T47D (cell line): Measurements from ENCODE around the gene CDH5.

Experiments
- DNase-seq, 2 experiments: peaks; one replicate each; pipeline versions ENCODE4 v3.0.0 to v3.0.0-alpha.2; 2011 to 2012; ENCODE audit warnings: low read depth in 1 of 2, low spot score in 1 of 2
- JUND ChIP-seq: IDR thresholded peaks from 2 replicates; pipeline ENCODE4 v1.6.1; 2012; ENCODE audit warnings: low read depth
- in situ Hi-C: cut with HindIII; loops from 2 replicates; pipeline ENCODE4 v1.10.0; 2016; ENCODE audit warnings: low sequenced_read_pairs, low pct_unique_long_range_greater_than_20kb

The CDH5 gene

DNA sequence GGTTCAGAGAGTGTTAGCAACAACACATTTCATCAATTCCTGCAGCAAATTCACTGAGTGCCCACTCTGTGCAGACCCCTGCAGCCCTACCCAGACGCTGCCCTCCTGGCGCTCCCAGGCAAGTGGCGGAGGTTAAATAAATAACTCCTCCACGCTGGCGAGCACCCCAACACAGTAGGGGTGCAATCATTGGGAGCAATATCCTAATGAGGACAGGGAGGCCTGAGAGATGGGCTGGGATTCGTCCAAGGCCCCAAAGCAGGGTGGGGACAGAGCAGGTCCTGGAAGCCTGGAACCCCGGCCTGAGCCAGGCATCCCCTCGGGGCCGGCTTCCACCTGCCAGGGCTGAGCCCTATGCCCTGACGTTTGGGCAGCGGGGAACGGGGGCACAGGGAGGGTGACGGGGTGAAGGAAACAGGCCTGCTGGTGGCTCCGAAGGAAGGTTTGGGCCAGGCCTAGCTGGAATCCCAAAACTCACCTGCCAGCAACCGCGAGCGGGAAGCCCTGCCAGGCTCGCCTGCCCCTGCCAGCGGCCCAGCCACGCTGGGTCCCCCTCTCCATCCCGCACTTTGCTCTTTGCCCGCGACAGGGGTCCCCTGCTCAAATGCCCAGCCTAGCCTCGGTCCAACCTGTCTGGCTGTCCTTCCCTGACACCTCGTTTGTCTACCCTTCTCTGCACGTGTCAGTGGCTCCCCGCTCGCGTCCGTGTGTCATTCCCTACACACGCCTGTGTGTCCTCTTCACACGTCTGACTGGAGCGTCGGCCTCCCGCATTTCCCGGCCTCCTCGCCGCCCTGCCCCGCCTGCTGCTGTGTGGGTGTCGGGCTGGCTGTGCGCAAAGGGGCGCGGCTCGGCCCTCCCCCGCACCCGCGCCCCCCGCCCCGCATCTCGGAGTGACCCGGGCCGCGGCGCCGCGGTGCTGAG, 59.9 kb downstream of the CDH5 start:
- in situ Hi-C loops = no loop called here
- TF ChIP-seq JUND = no peak
- DNase-seq = peak in 1 of 2 experiments; percentile 31

DNA sequence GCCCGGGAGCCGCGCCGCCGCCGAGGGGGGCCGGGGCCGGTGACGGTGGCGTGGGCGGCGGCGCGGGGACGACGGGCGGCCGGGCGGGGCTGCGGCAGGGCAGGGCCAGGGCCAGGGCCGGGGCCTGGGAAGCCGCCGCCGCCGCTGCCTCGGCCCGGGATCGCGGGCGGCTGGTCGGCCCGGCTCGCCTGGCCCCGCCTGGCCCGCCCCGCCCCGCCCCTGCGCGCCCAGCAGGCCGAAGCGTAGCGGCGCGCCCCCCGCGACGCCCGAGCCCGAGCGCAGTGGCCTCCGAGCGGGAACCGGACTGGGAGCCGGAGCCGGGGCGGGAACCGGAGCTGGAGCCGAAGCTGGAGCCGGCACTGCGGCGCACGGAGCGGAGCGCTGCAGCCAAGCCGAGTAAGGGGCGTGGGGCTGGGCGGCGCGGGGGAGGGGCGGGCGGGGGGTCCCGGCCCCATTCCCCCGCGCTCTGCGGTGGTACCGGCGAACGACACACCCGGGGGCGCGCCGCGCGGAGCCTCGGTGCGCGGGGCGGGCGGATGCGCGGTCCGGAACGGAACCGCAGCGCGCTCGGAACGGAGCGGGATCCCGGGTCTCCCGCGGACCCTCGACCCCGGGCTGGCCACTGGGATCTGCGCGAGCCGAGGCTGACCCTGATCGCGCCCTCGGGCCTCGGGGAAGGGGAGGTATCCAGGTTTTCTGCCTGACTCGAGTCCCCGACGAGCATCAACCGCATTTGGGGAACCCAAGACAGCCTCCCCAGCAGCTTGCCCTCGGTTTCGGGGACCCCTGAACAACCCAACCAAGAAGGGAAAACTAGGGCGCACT, 60.8 kb downstream of the CDH5 start, which contains the start of gene BEAN1:
Gene BEAN1 (plus strand): TSS at position 260 of the 825 bp plus-strand sequence. CDS start 10,382 bp downstream, outside the sequence.
- peak; percentile 36 to 49 for DNase-seq

DNA sequence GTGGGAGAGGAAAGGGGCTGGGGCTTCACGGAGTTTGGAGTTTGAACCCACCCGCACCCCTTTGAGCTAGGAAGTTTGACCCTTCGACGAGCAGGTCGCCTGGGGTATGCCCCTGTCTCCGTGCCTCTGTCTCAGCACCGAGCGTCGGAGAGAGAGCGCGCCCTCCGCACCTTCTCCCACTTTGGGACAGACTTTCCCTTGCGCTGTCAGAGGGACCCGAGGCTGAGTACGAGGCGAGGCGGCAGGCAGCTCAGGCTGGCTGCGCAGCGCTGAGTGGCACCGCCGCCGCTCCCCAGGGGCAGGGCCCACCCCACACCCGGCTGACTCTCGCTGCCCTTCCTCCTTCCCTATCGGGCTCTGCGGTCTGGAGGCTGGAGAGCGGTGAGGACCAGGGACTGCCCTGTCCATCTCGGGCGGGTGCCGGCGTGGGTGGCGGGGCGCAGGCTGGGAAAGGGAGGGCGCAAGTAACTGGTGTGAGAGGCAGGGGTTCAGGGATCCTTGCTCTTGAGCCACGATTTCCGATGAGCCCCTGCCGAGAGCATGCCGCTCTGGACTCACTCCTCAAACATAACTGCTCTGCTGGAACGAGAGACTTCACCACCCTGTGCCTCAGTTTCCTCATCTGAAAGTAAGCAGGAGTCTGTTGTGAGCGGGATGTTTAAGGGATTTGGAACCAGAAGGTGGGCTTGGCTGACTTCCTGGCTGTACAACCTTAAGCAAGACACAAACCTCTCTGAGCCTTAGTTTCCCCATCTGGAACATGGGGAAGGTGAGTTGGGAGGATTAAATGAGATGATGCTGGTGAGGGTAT, 61.6 kb downstream of the CDH5 start:
- TF ChIP-seq JUND = no peak
- in situ Hi-C loops = no loop called here
- no peak for DNase-seq

More for the DNA sequence above, 60.8 kb downstream of the CDH5 start, which contains the start of gene BEAN1:
- in situ Hi-C loops = no loop called here
- no peak for TF ChIP-seq JUND

- DNase-seq = no peak
- no peak for TF ChIP-seq JUND
- in situ Hi-C loops = no loop called here
Observed at GRCh38 chr16:66428682-66429251, 62.3 kb downstream of the CDH5 start.

GRCh38 chr16:66429290-66429962, 62.9 kb downstream of the CDH5 start:
- TF ChIP-seq JUND = no peak
- in situ Hi-C loops = no loop called here
- no peak for DNase-seq

GRCh38 chr16:66430214-66430613, 63.7 kb downstream of the CDH5 start:
- no peak for TF ChIP-seq JUND
- in situ Hi-C loops = no loop called here
- no peak for DNase-seq

DNA sequence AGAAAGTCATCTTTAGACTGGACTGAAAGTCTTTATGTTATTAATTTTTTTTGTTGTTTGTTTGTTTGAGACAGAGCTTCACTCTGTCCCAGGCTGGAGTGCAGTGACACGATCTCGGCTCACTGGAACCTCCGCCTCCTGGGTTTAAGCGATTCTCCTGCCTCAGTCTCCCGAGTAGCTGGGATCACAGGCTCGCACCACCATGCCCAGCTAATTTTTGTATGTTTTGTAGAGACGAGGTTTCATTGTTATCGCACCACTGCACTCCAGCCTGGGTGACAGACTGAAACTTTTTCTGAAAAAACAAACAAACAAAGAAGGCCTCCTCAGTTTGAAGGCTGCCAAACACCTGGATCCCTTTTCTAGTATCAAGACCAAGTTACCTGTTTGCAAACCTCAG, 65.3 kb downstream of the CDH5 start:
- in situ Hi-C loops = no loop called here

DNA sequence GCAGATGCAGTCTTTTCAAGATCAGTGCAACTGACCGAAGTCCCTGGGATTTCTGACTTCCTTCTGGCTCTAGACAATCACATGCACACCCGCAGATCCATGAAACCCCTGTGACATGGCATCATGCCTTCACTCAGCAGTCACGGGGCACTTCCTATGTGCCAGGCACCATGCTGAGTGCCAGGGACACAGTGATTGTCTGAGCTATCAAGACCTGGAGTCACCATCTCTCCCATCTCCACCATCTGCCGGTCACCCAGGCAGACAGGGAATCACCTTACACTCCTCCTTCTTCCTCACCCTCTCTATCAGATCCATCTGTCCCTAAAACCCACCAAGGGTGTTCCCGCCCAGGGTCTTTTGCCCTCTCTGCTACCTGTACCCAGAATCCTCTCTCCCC, 65.9 kb downstream of the CDH5 start:
- in situ Hi-C loops = no loop called here
- no peak for TF ChIP-seq JUND
- no peak for DNase-seq

More for the DNA sequence above, 65.3 kb downstream of the CDH5 start:
- no peak for DNase-seq
- TF ChIP-seq JUND = no peak

GRCh38 chr16:66434619-66435430, 68.3 kb downstream of the CDH5 start:
- in situ Hi-C loops = no loop called here
- TF ChIP-seq JUND = no peak
- no peak for DNase-seq

DNA sequence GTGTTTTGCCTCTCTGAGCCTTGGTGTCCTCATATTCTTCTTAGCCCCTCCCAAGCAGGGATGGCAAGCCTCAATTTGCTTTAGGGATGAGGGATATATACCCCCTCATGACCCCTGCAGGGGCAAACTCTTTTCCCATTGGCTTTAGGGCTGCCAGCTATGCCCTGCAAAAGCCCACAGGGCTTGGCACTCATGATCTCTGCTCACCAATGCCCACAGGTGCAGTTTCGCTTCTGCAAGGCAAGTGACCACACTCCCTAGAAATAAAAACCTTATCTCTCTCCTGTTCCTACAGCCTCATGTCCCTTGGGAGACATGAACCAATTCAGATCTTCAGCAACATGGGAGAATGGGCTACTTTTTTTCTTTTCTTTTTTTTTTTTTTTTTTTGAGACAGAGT, 69.4 kb downstream of the CDH5 start:
- no peak for DNase-seq
- in situ Hi-C loops = no loop called here
- TF ChIP-seq JUND = no peak

- no peak for TF ChIP-seq JUND
- in situ Hi-C loops = no loop called here
- no peak for DNase-seq
Observed at GRCh38 chr16:66437391-66437945, 71.0 kb downstream of the CDH5 start.
